Measurements from ENCODE around the gene CELSR3. TPM values are rescaled to one million over a fixed set of nuclear protein-coding genes. Genes with fewer than 3 reads are reported as not detected.
A peak's percentile ranks its signal among the peaks of the same experiment; 100 is the strongest.

The CELSR3 gene
- polyA plus RNA-seq, 3 donors from 2014 or later, result 0.46 to 0.48 TPM; not detected in 1

DNA sequence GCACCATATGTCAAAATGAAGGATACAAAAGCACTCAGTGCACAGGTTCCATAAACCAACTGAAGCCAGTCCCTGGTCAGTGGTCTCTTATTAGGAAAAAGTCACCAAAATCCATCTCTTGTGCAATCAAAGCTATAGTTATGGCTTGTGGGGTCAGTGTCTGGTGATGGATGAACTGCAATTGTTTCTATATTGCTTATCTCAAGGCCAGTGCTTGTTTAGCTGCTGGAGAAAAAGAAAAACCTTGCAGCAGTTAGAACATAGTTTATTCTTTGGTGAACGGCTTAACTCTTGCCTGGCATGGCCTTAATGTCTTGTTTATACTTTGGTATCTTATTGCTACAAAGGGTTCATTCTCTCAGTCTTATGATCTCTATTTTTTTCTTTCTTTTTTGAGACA is 50.4 kb downstream of the CELSR3 start:
- Mint-ChIP-seq H3K27ac (no peak overlapping the region), H3K4me1 (peaks cover 13 to 16% of the 10 kb centered on the region in 2 donors), H3K9me3 (peaks cover 3 to 9% (median 4%) of the 10 kb centered on the region in 6 donors), H3K36me3 (peaks cover 0 to 4% (median 3%) of the 10 kb centered on the region in 3 donors), H3K4me3 (no peak overlapping the region), H3K27me3 (ENCODE audit: low read depth in 3 of 3) (peaks cover 5 to 8% (median 5%) of the 10 kb centered on the region in 3 donors)
- no peak for DNase-seq

DNA sequence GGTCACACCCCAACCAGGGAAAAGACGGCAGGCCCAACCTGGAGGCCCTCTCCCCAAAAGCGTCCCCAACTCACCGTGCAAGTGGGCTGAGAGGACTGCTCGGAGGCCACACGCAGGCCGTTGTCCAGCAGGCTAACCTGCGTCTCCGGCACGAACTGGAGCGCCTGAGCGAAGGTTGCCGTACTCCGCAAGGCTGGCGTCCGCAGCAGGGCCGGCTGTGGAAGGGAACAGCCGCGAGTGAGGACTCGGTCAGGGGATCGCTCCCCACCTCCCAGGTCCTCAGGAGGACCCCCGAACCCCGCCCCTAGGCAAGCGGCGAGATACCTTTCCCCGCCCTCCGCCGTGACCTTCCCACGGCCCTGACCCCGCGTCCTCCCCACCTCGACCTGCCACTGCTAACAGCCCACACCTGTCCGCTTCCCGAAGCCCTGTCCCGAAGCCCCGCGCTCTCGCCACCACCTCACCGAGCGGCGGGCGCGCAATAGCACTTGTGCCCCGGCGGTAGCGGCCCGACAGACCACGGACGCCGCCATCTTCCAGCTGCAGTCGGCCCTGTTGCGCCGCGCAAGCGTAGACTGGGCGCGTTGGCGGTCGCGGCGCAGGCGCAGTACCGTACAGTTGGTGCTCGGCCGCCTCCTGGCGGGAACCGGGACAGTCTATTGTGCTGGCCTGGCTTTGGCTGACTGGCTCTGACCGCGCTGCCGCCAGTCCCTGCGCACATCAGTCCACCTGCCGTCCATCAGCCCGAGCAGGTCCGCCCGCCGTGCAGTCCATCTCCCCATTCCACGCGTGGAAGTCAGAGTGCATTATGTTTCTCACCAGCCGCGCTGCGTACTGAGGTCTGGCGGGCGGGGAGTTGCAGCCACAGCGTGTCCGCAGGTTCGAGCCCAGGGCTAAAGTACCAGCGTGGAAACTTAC is 53.3 kb downstream of the CELSR3 start, which contains the start of gene UQCRC1:
UQCRC1 (minus strand) TSS at position 559 of the 918 bp plus-strand sequence; CDS start at position 533, 26 bp downstream.
- Mint-ChIP-seq H3K36me3 (peaks cover 0 to 10% (median 4%) of the 10 kb centered on the region in 3 donors), H3K4me3 (peak within 1 kb of the TSS; percentile 96 to 99 (median 98)), H3K4me1 (peaks cover 13 to 16% of the 10 kb centered on the region in 2 donors), H3K27me3 (ENCODE audit: low read depth in 3 of 3) (peaks cover 5 to 6% (median 5%) of the 10 kb centered on the region in 3 donors), H3K9me3 (no peaks in the 10 kb centered on the region), H3K27ac (peak within 1 kb of the TSS; percentile 90 to 97 (median 94))
- DNase-seq, result peak; percentile 93 to 94 (median 94)

- H3K4me1 Mint-ChIP-seq, result peaks cover 13 to 16% of the 10 kb centered on the region in 2 donors
- peaks cover 6 to 24% (median 7%) of the 10 kb centered on the region in 3 donors for H3K36me3 Mint-ChIP-seq
- no peak for DNase-seq
- no peak overlapping the region for H3K4me3 Mint-ChIP-seq
- no peaks in the 10 kb centered on the region for H3K9me3 Mint-ChIP-seq
- H3K27me3 Mint-ChIP-seq (ENCODE audit: low read depth in 3 of 3), result peaks cover 3 to 7% (median 6%) of the 10 kb centered on the region in 3 donors
- no peak overlapping the region for H3K27ac Mint-ChIP-seq
Measured at GRCh38 chr3:48607519-48607918, 55.2 kb downstream of the CELSR3 start.

- no peaks in the 10 kb centered on the region for H3K4me1 Mint-ChIP-seq
- H3K27ac Mint-ChIP-seq, result no peak overlapping the region
- peaks cover 10 to 37% (median 11%) of the 10 kb centered on the region in 3 donors for H3K36me3 Mint-ChIP-seq
- H3K27me3 Mint-ChIP-seq (ENCODE audit: low read depth in 3 of 3), result peaks cover 2 to 6% (median 5%) of the 10 kb centered on the region in 3 donors
- H3K9me3 Mint-ChIP-seq, result no peaks in the 10 kb centered on the region
- no peak overlapping the region for H3K4me3 Mint-ChIP-seq
- no peak for DNase-seq
Measured at GRCh38 chr3:48601622-48601994, 61.1 kb downstream of the CELSR3 start.

- Mint-ChIP-seq H3K36me3 (peaks cover 10 to 37% (median 11%) of the 10 kb centered on the region in 3 donors), H3K4me3 (no peak overlapping the region), H3K4me1 (no peaks in the 10 kb centered on the region), H3K27ac (no peak overlapping the region), H3K9me3 (no peaks in the 10 kb centered on the region), H3K27me3 (ENCODE audit: low read depth in 3 of 3) (peaks cover 5 to 8% (median 7%) of the 10 kb centered on the region in 3 donors)
- no peak for DNase-seq
Measured at GRCh38 chr3:48600711-48601621, 61.7 kb downstream of the CELSR3 start.

DNA sequence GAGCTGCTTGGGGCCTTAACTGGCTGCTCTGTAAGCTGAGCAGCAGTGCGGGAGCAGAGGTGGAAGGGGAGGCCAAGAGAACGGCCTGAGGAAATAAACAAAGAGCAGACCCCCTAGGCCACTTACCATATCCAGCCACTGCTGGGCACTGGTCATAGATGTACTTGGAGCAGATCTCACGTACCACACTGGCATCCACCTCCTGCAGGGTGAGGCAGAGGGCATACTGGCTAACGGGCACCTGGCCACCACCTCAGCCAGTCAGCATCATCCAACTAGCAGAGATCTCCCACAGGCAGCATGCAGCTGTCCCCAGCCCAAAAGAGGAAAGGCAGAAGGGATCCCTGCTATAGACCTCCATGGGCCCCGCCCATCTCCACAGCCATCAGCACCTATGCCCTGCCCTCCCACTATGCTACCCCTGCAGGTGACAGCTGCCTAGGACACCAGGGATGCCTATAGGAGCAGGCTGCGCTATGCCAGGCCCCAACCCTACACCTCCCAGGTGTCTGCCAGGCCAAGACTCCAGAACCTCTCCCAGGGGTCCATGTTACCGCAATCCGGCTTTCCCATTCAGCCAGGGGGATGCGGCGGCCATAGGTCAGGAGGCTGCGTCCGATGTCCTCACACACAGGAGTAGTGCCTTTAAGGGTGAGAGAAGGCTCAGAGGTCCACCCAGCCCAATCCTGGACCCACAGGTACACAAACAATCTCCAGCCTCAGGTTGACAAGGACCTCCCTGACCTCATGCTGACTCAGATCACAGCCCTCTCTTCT is 63.0 kb downstream of the CELSR3 start:
- Mint-ChIP-seq H3K36me3 (peaks cover 10 to 33% (median 11%) of the 10 kb centered on the region in 3 donors), H3K27ac (no peak overlapping the region)

DNA sequence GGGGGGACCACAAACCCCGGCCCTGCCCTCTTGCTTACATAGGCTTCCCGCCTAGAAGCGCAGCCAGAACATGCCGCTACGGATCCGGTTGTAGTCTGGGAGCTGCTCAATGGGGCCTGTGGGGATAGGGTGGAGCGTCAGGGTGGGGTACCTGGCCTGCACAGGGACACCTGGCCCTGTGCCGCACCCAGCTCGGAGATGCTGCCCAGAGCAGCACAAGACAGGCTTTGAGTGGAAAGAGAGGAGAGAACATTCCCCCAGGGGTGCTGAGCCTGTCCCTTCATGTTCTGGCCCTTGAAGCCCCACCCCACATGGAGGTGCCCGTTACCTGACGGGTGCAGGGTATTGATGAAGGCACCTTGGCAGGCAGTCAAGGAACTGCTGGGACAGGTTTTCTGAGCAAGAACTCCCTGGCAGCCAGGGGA is 63.6 kb downstream of the CELSR3 start:
- H3K9me3 Mint-ChIP-seq, result no peaks in the 10 kb centered on the region
- H3K27me3 Mint-ChIP-seq (ENCODE audit: low read depth in 3 of 3), result peaks cover 7 to 11% (median 7%) of the 10 kb centered on the region in 3 donors
- no peak for DNase-seq
- H3K4me1 Mint-ChIP-seq, result no peaks in the 10 kb centered on the region
- no peak overlapping the region for H3K27ac Mint-ChIP-seq
- no peak overlapping the region for H3K4me3 Mint-ChIP-seq
- H3K36me3 Mint-ChIP-seq, result peaks cover 10 to 28% (median 11%) of the 10 kb centered on the region in 3 donors

More for the DNA sequence above, 63.0 kb downstream of the CELSR3 start:
- Mint-ChIP-seq H3K4me3 (no peak overlapping the region), H3K27me3 (ENCODE audit: low read depth in 3 of 3) (peaks cover 7 to 8% (median 7%) of the 10 kb centered on the region in 3 donors), H3K9me3 (no peaks in the 10 kb centered on the region), H3K4me1 (no peaks in the 10 kb centered on the region)
- no peak for DNase-seq

DNA sequence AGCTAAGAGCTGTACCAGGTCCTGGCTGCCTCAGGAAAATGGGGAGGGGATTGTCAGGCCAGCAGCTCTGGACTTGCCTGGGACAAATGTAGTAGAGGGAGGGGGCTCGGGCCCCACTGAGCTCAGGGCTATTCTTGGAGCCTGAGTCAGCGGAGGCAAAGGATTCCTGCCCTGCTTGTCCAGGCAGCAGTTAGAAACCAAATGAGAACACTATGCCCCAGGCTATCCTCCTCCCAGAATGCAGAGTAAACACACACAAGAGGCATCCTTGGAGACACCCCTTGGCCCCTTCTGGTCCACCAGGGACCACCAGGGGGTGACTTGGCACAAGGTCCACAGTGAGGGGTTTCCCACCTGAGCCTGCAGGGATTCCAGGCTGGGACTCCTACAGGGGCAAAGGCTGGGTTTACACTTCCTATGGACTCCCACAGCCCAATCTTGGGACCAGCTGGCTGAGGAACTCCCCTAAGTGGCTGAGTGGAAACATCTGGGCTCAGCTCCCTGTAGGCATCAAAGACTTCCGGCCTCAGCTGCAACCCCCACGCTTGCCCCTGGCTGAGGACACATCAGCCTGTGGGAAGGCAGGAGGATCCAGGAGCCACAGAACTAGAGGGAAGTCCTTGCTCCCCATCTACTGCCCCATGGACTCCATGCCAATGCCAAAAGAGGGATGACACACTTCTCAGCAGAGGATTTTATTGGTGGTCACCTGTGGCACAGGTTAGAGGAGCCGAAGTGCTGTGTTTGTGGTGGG is 64.2 kb downstream of the CELSR3 start:
- no peaks in the 10 kb centered on the region for H3K4me1 Mint-ChIP-seq
- no peaks in the 10 kb centered on the region for H3K9me3 Mint-ChIP-seq
- H3K27ac Mint-ChIP-seq, result peak overlapping the region in 1 of 6 donors; percentile 23

DNA sequence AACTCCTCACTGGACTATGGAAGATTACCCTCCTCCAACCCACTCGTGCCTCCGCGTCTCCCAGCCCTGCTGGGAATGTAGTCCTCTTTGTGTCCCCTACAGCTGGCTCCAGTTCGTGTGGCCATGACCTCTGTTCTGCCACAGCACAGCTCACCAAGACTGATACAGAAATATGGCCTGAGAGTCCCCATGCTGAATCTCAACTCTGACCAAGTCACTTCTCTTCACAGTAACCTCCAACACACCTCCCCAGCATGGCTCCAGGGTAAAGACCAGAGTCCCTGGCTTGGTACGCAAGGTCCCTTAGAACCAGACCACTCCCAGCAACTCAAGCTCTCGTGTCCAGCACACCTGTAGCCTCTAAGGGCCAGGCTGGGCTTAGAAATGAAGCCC is 65.3 kb downstream of the CELSR3 start:
- Mint-ChIP-seq H3K27me3 (ENCODE audit: low read depth in 3 of 3) (peaks cover 7 to 13% (median 9%) of the 10 kb centered on the region in 3 donors), H3K4me1 (no peaks in the 10 kb centered on the region), H3K36me3 (peaks cover 3 to 15% (median 8%) of the 10 kb centered on the region in 3 donors), H3K27ac (peak overlapping the region in 2 of 6 donors; percentile 3 to 41), H3K9me3 (no peaks in the 10 kb centered on the region), H3K4me3 (no peak overlapping the region)
- no peak for DNase-seq

More for the DNA sequence above, 64.2 kb downstream of the CELSR3 start:
- Mint-ChIP-seq H3K4me3 (no peak overlapping the region), H3K36me3 (peaks cover 10 to 22% (median 11%) of the 10 kb centered on the region in 3 donors), H3K27me3 (ENCODE audit: low read depth in 3 of 3) (peaks cover 7 to 11% (median 11%) of the 10 kb centered on the region in 3 donors)
- DNase-seq, result no peak

- Mint-ChIP-seq H3K9me3 (no peaks in the 10 kb centered on the region), H3K4me3 (no peak overlapping the region), H3K4me1 (no peaks in the 10 kb centered on the region), H3K27me3 (ENCODE audit: low read depth in 3 of 3) (peaks cover 7 to 16% (median 9%) of the 10 kb centered on the region in 3 donors), H3K36me3 (peaks cover 0 to 13% (median 8%) of the 10 kb centered on the region in 3 donors), H3K27ac (no peak overlapping the region)
- no peak for DNase-seq
Measured at GRCh38 chr3:48596676-48597407, 65.8 kb downstream of the CELSR3 start.

- Mint-ChIP-seq H3K4me3 (no peak overlapping the region), H3K9me3 (no peaks in the 10 kb centered on the region), H3K4me1 (no peaks in the 10 kb centered on the region), H3K27me3 (ENCODE audit: low read depth in 3 of 3) (peaks cover 7 to 16% (median 9%) of the 10 kb centered on the region in 3 donors), H3K27ac (no peak overlapping the region), H3K36me3 (peaks cover 0 to 13% (median 8%) of the 10 kb centered on the region in 3 donors)
- DNase-seq, result no peak
Measured at GRCh38 chr3:48596157-48596556, 66.5 kb downstream of the CELSR3 start.
